PFSK-1 (cell line): ENCODE measurements around the gene ZNF24. TPM values are rescaled to one million over a fixed set of nuclear protein-coding genes. Genes with fewer than 3 reads are reported as not detected.

Experiments used
- FOXP2 ChIP-seq: optimal IDR thresholded peaks from 2 replicates; pipeline ENCODE3; 2011; ENCODE audit warnings: borderline replicate concordance, control low read depth, inconsistent platforms; ENCODE audit not compliant: insufficient read depth; ENCODE audit errors: extremely low read length, extremely low read depth
- POLR2AphosphoS5 ChIP-seq: IDR thresholded peaks from 2 replicates; pipeline ENCODE4 v1.6.1; 2012; ENCODE audit warnings: low read depth, mild to moderate bottlenecking, control low read depth, low read length, moderate library complexity
- SIN3A ChIP-seq: IDR thresholded peaks from 2 replicates; pipeline ENCODE4 v1.6.1; 2012; ENCODE audit warnings: mild to moderate bottlenecking, low read length, moderate library complexity, borderline replicate concordance; ENCODE audit not compliant: insufficient read depth
- TAF1 ChIP-seq: IDR thresholded peaks from 2 replicates; pipeline ENCODE4 v1.6.1; 2012; ENCODE audit warnings: low read length, control low read depth, borderline replicate concordance; ENCODE audit not compliant: insufficient read depth
- polyA plus RNA-seq: library from polyadenylated mRNA; unstranded; fragments of >200 nt; gene quantifications from one replicate; pipeline ENCODE4 v1.2.1, GENCODE V29; 2012; ENCODE audit warnings: low read depth, missing spikeins; ENCODE audit not compliant: insufficient read length
- TF ChIP-seq, protein P1 (sequence below), 2 experiments: IDR thresholded peaks; 2 replicates each; pipeline versions ENCODE4 v1.6.1 to v1.8.0; 2011 to 2012; ENCODE audit warnings: low read depth in 2 of 2, low read length in 2 of 2, control low read depth in 1 of 2, inconsistent platforms in 1 of 2, mild to moderate bottlenecking in 1 of 2, moderate library complexity in 1 of 2; ENCODE audit not compliant: insufficient read depth in 1 of 2

ZNF24 gene
- polyA plus RNA-seq = 13.5 TPM

DNA sequence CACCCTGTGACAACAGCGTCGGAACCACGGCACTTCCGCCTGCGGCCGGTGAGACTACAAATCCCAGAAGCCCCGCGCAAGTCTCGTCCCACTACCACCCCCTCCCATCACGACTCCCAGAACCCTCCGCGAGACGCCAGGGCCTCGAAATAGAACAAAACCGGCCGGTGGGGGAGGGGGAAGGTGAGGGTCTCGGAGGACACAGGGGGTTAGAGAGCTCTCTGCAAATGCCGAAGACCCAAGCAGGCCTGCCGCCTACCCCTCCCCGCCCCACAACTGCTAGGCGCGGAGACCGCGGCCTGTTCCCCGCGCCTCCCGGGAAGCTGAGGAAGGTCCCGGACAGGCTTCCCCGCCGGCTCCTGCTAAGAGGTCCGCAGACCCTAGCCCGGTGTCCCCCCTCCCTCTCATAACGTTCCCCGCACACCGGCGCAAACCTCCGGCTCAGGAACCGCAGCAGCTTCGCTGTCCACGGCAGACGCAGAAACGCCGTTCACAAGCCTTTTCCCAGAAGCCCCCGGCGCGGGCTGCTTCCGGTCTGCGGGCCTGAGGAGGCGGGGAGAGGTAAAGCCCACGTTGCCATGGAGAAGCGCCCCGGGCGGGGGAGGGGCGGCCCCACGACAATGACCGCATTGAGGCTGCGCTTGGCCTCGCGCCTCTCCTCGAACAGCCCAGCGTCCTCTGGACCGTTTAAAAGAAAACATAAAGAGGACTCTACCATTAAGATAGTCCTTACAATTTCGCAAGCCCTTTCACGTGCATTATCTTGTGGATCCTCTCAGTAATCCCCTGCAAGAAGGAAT lies at the start of gene ZNF24:
Gene ZNF24, minus strand, starts transcription at position 485 of the 800 bp plus-strand sequence. CDS start 3,770 bp downstream, outside the sequence.
- TF ChIP-seq TAF1 (0 out of 2 replicates have a peak, but pooled peaks have one; percentile 84), POLR2AphosphoS5 (peak; percentile 91), FOXP2 (peak; percentile 77), SIN3A (peak; percentile 21; the same call in 1 of the 2 replicates)
- TF ChIP-seq, protein P1, sequence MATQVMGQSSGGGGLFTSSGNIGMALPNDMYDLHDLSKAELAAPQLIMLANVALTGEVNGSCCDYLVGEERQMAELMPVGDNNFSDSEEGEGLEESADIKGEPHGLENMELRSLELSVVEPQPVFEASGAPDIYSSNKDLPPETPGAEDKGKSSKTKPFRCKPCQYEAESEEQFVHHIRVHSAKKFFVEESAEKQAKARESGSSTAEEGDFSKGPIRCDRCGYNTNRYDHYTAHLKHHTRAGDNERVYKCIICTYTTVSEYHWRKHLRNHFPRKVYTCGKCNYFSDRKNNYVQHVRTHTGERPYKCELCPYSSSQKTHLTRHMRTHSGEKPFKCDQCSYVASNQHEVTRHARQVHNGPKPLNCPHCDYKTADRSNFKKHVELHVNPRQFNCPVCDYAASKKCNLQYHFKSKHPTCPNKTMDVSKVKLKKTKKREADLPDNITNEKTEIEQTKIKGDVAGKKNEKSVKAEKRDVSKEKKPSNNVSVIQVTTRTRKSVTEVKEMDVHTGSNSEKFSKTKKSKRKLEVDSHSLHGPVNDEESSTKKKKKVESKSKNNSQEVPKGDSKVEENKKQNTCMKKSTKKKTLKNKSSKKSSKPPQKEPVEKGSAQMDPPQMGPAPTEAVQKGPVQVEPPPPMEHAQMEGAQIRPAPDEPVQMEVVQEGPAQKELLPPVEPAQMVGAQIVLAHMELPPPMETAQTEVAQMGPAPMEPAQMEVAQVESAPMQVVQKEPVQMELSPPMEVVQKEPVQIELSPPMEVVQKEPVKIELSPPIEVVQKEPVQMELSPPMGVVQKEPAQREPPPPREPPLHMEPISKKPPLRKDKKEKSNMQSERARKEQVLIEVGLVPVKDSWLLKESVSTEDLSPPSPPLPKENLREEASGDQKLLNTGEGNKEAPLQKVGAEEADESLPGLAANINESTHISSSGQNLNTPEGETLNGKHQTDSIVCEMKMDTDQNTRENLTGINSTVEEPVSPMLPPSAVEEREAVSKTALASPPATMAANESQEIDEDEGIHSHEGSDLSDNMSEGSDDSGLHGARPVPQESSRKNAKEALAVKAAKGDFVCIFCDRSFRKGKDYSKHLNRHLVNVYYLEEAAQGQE (IDR thresholded peaks at IDR 0.05; ENCODE audit: insufficient read depth in 1 of 2, low read depth in 2 of 2, low read length in 2 of 2) = no peak; a peak in 1 of 4 replicates

DNA sequence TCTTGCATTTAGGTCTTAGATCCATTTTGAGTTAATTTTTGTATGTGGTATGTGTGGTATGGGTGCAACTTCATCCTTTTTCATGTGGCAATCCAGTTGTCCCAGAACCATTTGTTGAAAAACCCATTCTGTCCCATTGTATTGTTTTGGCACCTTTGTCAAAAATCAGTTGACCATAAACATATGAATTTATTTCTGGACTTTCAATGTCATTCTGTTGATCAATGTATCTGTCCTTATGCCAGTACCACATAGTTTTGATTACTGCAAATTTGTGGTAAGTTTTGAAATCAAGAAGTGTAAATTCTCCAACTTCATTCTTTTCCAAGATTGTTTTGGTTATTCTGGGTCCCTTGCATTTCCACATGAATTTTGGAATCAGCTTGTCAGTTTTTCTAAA lies 49.5 kb upstream of the ZNF24 start:
- TF ChIP-seq POLR2AphosphoS5 (no peak), TAF1 (no peak), FOXP2 (no peak), SIN3A (no peak)
- TF ChIP-seq, protein P1 (IDR thresholded peaks at IDR 0.05; ENCODE audit: insufficient read depth in 1 of 2, low read depth in 2 of 2, low read length in 2 of 2) = no peak

DNA sequence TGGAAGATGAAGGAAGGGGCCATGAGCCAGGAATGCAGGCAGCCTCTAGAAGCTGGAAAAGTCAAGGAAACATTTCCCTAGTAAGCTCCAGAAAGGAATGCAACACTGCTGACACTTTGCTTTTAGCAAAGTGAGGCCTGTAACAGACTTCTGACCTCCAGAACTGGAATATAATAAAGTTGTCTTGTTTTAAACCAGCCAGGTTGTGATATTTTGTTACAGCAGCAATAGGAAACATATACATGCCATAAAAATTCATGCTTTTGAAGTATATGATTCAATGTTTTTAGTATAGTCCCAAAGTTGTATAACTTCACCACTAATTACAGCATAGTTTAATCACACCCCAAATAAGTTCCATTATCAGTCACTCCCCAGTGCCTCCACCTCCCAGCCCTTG lies 48.2 kb upstream of the ZNF24 start:
- TF ChIP-seq, protein P1 (IDR thresholded peaks at IDR 0.05; ENCODE audit: insufficient read depth in 1 of 2, low read depth in 2 of 2, low read length in 2 of 2) = no peak
- TF ChIP-seq TAF1 (no peak), SIN3A (no peak), FOXP2 (no peak), POLR2AphosphoS5 (no peak)

DNA sequence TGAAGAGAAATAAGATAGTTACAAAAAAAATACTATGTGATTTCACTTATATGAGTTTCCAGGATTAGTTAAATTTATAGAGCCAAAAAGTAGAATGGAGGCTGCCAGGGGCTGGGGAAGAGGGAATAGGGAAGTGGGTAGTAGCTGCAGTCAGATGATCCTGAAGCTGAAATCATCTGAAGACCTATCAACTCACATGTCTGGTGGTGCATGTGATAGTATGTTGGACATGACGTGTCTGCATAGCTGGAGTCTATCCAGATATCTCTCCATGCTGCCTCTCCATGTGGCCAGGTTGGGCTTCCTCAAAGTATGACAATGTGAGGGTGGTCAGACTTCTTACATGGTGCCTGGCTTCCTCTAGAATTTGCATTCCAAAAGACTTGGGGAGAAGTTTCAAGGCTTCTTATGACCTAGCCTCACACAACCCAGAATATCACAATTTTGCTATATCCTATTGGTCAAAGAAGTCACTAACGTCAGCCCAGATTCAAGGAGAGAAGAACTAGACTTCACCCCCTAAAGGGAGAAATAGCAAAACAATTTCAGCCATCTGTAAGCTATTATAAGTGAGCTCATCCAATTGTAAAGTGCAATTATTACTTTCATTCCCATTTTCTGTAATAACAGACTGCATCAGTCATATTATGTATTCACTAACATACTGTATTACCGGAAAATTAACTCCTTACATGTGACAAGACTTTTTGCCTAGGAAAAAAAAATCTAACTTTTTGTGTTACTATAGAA lies 46.9 kb upstream of the ZNF24 start:
- no peak for TF ChIP-seq POLR2AphosphoS5
- no peak for TF ChIP-seq FOXP2
- no peak for TF ChIP-seq TAF1
- TF ChIP-seq, protein P1 (IDR thresholded peaks at IDR 0.05; ENCODE audit: insufficient read depth in 1 of 2, low read depth in 2 of 2, low read length in 2 of 2) = no peak
- TF ChIP-seq SIN3A = no peak
